ENCODE data around the gene CST9. TPM values are rescaled to one million over a fixed set of nuclear protein-coding genes. Genes with fewer than 3 reads are reported as not detected.

The CST9 gene
- total and polyA plus RNA-seq, 2 of the 8 experiments (the other 6 are each of a cell fraction or from before 2014, with no cell fraction given) = 0.05 to 0.19 TPM

GRCh38 chr20:23649830-23650417 lies 44.2 kb upstream of the CST9 start:
- Histone ChIP-seq H2BK5ac (ENCODE audit: low read depth, low read length) (no peak overlapping the region), H3K4me2 (ENCODE audit: insufficient read depth in 1 of 2, low read depth in 2 of 2, low read length in 2 of 2) (no peak overlapping the region), H2BK120ac (replicated peaks; ENCODE audit: low read depth, low read length) (no peak overlapping the region), H3K27me3 (replicated peaks in 1 of 4; ENCODE audit: control insufficient read depth in 3 of 4, extremely low read depth in 1 of 4, insufficient read depth in 3 of 4, low read length in 3 of 4) (no peaks in the 10 kb centered on the region; a peak in 1 of 7 replicates), H3K79me2 (ENCODE audit: control insufficient read depth in 1 of 2, insufficient read depth in 2 of 2, low read length in 2 of 2) (no peaks in the 10 kb centered on the region), H3K4me3 (ENCODE audit: extremely low read depth in 1 of 4, insufficient read depth in 2 of 4, low read depth in 3 of 4, low read length in 4 of 4) (no peak overlapping the region), H3K4ac (replicated peaks; ENCODE audit: insufficient read length, low read depth, low read length) (no peak overlapping the region), H3K56ac (replicated peaks; ENCODE audit: insufficient read length, low read depth, low read length) (no peak overlapping the region), H4K8ac (ENCODE audit: extremely low read depth, insufficient read depth, low read length) (no peak overlapping the region), H2AFZ (ENCODE audit: low read length) (no peak overlapping the region), H2BK12ac (ENCODE audit: low read depth, low read length) (no peak overlapping the region), H3K27ac (ENCODE audit: low read depth, low read length) (no peak overlapping the region), H2AK5ac (ENCODE audit: low read depth, low read length) (no peak overlapping the region), H2BK20ac (ENCODE audit: low read length) (no peak overlapping the region), H3K4me1 (replicated peaks in 1 of 4; ENCODE audit: control insufficient read depth in 3 of 4, insufficient read depth in 4 of 4, low read length in 3 of 4) (peaks cover 0 to 2% (median 0%) of the 10 kb centered on the region in 4 experiments; a peak in 1 of 7 replicates), H3K23me2 (ENCODE audit: low read depth, low read length) (no peaks in the 10 kb centered on the region; the same call in 1 of the 2 replicates), H4K91ac (replicated peaks; ENCODE audit: insufficient read length, low read length) (no peak overlapping the region), H3K23ac (ENCODE audit: insufficient read length) (no peak overlapping the region), H3K9me3 (ENCODE audit: insufficient read depth in 2 of 2, low read depth in 1 of 2, low read length in 1 of 2) (no peaks in the 10 kb centered on the region), H4K5ac (ENCODE audit: insufficient read length, low read depth, low read length) (no peak overlapping the region), H3K9ac (replicated peaks in 1 of 4; ENCODE audit: extremely low read depth in 1 of 4, low read depth in 3 of 4, low read length in 3 of 4) (no peak overlapping the region), H3K79me1 (ENCODE audit: low read depth, low read length) (no peaks in the 10 kb centered on the region), H3K36me3 (ENCODE audit: control insufficient read depth in 2 of 4, insufficient read depth in 4 of 4, low read length in 3 of 4) (no peaks in the 10 kb centered on the region), H2BK15ac (ENCODE audit: low read length) (no peak overlapping the region), H4K20me1 (replicated peaks in 1 of 2; ENCODE audit: control insufficient read depth in 1 of 2, insufficient read depth in 2 of 2, low read length in 2 of 2) (no peaks in the 10 kb centered on the region), H3K18ac (ENCODE audit: extremely low read depth, low read length) (no peak overlapping the region), H3K14ac (ENCODE audit: insufficient read length) (no peak overlapping the region)
- ChIA-PET POLR2A (ENCODE audit: partially characterized antibody) (no interaction called here), CTCF (ENCODE audit: partially characterized antibody) (interaction anchor here (1.4 to 1.5 kb wide), 2 partner anchors 12 to 18 kb away, joined by 3 to 6 read pairs; no protein-coding TSS in a partner anchor)
- 88% methylated on average over 1 of the region's 1 CpG; no CpG with 5 or more reads in 1 of the 2 experiments for WGBS, 2 experiments (ENCODE audit: extremely low coverage in 1 of 2, insufficient coverage in 1 of 2, insufficient read length in 1 of 2, insufficient replicate concordance in 2 of 2, low coverage in 1 of 2, low lambda C conversion rate in 2 of 2, missing lambda C conversion rate in 1 of 2)
- DNase-seq (ENCODE audit: low read depth in 1 of 2, low spot score in 2 of 2) (no peak), FAIRE-seq (no peak)
- no peak for TF ChIP-seq SIRT6 (IDR thresholded peaks at IDR 0.05; ENCODE audit: low read length)
- no peak for TF ChIP-seq CHD2 (IDR thresholded peaks at IDR 0.05; ENCODE audit: low read length)
- no peak for TF ChIP-seq NRF1 (IDR thresholded peaks at IDR 0.05; ENCODE audit: low read depth, low read length)
